Measurements from ENCODE around the gene IGSF9B.

DNA sequence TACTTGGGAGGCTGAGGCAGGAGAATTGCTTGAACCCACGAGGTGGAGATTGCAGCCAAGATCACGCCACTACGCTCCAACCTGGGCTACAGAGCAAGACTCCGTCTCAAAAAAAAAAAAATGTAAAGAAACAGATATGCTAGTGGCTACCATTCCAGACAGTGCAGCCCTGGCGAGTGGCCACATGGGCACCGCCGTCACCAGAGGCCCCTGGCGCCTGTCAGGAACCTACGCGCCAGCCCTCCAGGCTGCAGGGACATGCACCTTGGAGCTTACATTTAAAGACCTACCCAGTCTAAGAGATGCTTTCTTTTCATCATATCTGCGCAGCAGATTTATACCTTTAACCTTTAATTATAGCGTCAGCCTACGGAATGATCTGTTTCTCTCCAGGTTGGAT is 37.2 kb upstream of the IGSF9B start:
- TF ChIP-seq TEAD4 (IDR thresholded peaks at IDR 0.05; ENCODE audit: low read length) (no peak), TEAD4 (CRISPR knock-in tag; IDR thresholded peaks at IDR 0.05; ENCODE audit: borderline replicate concordance) (no peak), KDM1A (IDR thresholded peaks at IDR 0.05) (no peak), ZNF212 (CRISPR knock-in tag; IDR thresholded peaks at IDR 0.05) (no peak), ELF1 (tag; IDR thresholded peaks at IDR 0.05) (no peak), KLF16 (IDR thresholded peaks at IDR 0.05) (no peak), ZFP36 (IDR thresholded peaks at IDR 0.05; ENCODE audit: low read depth, low read length, partially characterized antibody) (no peak), FOXM1 (IDR thresholded peaks at IDR 0.05; ENCODE audit: low read depth) (no peak), FOXM1 (CRISPR knock-in tag; IDR thresholded peaks at IDR 0.05; ENCODE audit: low read depth) (no peak), ZNF318 (IDR thresholded peaks at IDR 0.05; ENCODE audit: borderline replicate concordance in 1 of 2, low read depth in 1 of 2) (no peak), ZKSCAN1 (IDR thresholded peaks at IDR 0.05; ENCODE audit: low read depth, low read length) (no peak), TAF1 (IDR thresholded peaks at IDR 0.05; ENCODE audit: control insufficient read depth, extremely low read depth, insufficient read depth, low read length, severe bottlenecking) (no peak)
- TF ChIP-seq, protein P1, sequence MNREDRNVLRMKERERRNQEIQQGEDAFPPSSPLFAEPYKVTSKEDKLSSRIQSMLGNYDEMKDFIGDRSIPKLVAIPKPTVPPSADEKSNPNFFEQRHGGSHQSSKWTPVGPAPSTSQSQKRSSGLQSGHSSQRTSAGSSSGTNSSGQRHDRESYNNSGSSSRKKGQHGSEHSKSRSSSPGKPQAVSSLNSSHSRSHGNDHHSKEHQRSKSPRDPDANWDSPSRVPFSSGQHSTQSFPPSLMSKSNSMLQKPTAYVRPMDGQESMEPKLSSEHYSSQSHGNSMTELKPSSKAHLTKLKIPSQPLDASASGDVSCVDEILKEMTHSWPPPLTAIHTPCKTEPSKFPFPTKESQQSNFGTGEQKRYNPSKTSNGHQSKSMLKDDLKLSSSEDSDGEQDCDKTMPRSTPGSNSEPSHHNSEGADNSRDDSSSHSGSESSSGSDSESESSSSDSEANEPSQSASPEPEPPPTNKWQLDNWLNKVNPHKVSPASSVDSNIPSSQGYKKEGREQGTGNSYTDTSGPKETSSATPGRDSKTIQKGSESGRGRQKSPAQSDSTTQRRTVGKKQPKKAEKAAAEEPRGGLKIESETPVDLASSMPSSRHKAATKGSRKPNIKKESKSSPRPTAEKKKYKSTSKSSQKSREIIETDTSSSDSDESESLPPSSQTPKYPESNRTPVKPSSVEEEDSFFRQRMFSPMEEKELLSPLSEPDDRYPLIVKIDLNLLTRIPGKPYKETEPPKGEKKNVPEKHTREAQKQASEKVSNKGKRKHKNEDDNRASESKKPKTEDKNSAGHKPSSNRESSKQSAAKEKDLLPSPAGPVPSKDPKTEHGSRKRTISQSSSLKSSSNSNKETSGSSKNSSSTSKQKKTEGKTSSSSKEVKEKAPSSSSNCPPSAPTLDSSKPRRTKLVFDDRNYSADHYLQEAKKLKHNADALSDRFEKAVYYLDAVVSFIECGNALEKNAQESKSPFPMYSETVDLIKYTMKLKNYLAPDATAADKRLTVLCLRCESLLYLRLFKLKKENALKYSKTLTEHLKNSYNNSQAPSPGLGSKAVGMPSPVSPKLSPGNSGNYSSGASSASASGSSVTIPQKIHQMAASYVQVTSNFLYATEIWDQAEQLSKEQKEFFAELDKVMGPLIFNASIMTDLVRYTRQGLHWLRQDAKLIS (CRISPR knock-in tag; IDR thresholded peaks at IDR 0.05): no peak
- TF ChIP-seq, protein P2, sequence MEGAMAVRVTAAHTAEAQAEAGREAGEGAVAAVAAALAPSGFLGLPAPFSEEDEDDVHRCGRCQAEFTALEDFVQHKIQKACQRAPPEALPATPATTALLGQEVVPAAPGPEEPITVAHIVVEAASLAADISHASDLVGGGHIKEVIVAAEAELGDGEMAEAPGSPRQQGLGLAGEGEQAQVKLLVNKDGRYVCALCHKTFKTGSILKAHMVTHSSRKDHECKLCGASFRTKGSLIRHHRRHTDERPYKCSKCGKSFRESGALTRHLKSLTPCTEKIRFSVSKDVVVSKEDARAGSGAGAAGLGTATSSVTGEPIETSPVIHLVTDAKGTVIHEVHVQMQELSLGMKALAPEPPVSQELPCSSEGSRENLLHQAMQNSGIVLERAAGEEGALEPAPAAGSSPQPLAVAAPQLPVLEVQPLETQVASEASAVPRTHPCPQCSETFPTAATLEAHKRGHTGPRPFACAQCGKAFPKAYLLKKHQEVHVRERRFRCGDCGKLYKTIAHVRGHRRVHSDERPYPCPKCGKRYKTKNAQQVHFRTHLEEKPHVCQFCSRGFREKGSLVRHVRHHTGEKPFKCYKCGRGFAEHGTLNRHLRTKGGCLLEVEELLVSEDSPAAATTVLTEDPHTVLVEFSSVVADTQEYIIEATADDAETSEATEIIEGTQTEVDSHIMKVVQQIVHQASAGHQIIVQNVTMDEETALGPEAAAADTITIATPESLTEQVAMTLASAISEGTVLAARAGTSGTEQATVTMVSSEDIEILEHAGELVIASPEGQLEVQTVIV (CRISPR knock-in tag; IDR thresholded peaks at IDR 0.05; ENCODE audit: borderline replicate concordance): no peak
